ENCODE data around the gene BUD31.
A peak's percentile ranks its signal among the peaks of the same experiment; 100 is the strongest.
"Not testable (repeated sequence)": the region's sequence is repeated elsewhere in the genome, so short reads cannot be mapped to it uniquely, and the experiment has no call there.

The BUD31 gene

GRCh38 chr7:99375070-99375807 lies 33.5 kb upstream of the BUD31 start:
- no peaks in the 10 kb centered on the region for H3K9me3 Mint-ChIP-seq
- H3K27ac Mint-ChIP-seq, result peak overlapping the region; percentile 90 to 95
- ATAC-seq (peak; percentile 69), DNase-seq (peak; percentile 78 to 79)
- peaks cover 63% of the 10 kb centered on the region for H3K4me1 Mint-ChIP-seq
- no peaks in the 10 kb centered on the region for H3K27me3 Mint-ChIP-seq
- peak overlapping the region; percentile 82 to 90 for H3K4me3 Mint-ChIP-seq

GRCh38 chr7:99379043-99379577 lies 29.7 kb upstream of the BUD31 start:
- Mint-ChIP-seq H3K9me3 (no peaks in the 10 kb centered on the region), H3K4me1 (peaks cover 73% of the 10 kb centered on the region), H3K27me3 (no peaks in the 10 kb centered on the region), H3K4me3 (peak overlapping the region; percentile 83 to 84), H3K27ac (peak overlapping the region; percentile 29 to 56)
- ATAC-seq, result peak; percentile 6
- DNase-seq, result peak; percentile 31 to 53

GRCh38 chr7:99379693-99380031 lies 29.1 kb upstream of the BUD31 start:
- Mint-ChIP-seq H3K4me3 (peak overlapping the region; percentile 83 to 84), H3K27ac (peak overlapping the region; percentile 93 to 96), H3K4me1 (peaks cover 78% of the 10 kb centered on the region)
- H3K9me3 Mint-ChIP-seq, H3K27me3 Mint-ChIP-seq, DNase-seq, ATAC-seq: not testable (repeated sequence)

- peak overlapping the region; percentile 93 to 96 for H3K27ac Mint-ChIP-seq
- peaks cover 84% of the 10 kb centered on the region for H3K4me1 Mint-ChIP-seq
- DNase-seq (peak; percentile 45 to 52), ATAC-seq (peak; percentile 55)
- H3K27me3 Mint-ChIP-seq, result no peaks in the 10 kb centered on the region
- H3K9me3 Mint-ChIP-seq, result no peaks in the 10 kb centered on the region
- H3K4me3 Mint-ChIP-seq, result peak overlapping the region; percentile 83 to 84
Observed at GRCh38 chr7:99380032-99380822, 28.5 kb upstream of the BUD31 start.

- Mint-ChIP-seq H3K27ac (peak overlapping the region; percentile 93 to 96), H3K9me3 (no peaks in the 10 kb centered on the region), H3K4me1 (peaks cover 90% of the 10 kb centered on the region), H3K4me3 (peak overlapping the region; percentile 83 to 84), H3K27me3 (no peaks in the 10 kb centered on the region)
- ATAC-seq (peak; percentile 95), DNase-seq (peak; percentile 81 to 93)
Observed at GRCh38 chr7:99380823-99381663, 27.7 kb upstream of the BUD31 start.

GRCh38 chr7:99381664-99382075 lies 27.1 kb upstream of the BUD31 start:
- DNase-seq, result no peak
- H3K27me3 Mint-ChIP-seq, result no peaks in the 10 kb centered on the region

GRCh38 chr7:99383203-99383602 lies 25.6 kb upstream of the BUD31 start:
- H3K9me3 Mint-ChIP-seq, result no peaks in the 10 kb centered on the region
- ATAC-seq (no peak), DNase-seq (no peak)
- H3K4me3 Mint-ChIP-seq, result no peak overlapping the region
- peaks cover 74% of the 10 kb centered on the region for H3K4me1 Mint-ChIP-seq
- no peaks in the 10 kb centered on the region for H3K27me3 Mint-ChIP-seq
- peak overlapping the region; percentile 61 to 84 for H3K27ac Mint-ChIP-seq

More at GRCh38 chr7:99381664-99382075, 27.1 kb upstream of the BUD31 start:
- peaks cover 89% of the 10 kb centered on the region for H3K4me1 Mint-ChIP-seq
- no peak for ATAC-seq
- peak overlapping the region; percentile 83 to 84 for H3K4me3 Mint-ChIP-seq
- H3K9me3 Mint-ChIP-seq, result no peaks in the 10 kb centered on the region
- peak overlapping the region; percentile 53 to 93 for H3K27ac Mint-ChIP-seq

GRCh38 chr7:99383791-99384370 lies 24.9 kb upstream of the BUD31 start:
- Mint-ChIP-seq H3K27ac (peak overlapping the region in 1 of 2 donors; percentile 54), H3K4me1 (peaks cover 67% of the 10 kb centered on the region), H3K4me3 (peak overlapping the region in 1 of 2 donors; percentile 42), H3K27me3 (no peaks in the 10 kb centered on the region), H3K9me3 (no peaks in the 10 kb centered on the region)
- ATAC-seq (no peak), DNase-seq (no peak)

- Mint-ChIP-seq H3K27ac (peak overlapping the region; percentile 54 to 86), H3K27me3 (no peaks in the 10 kb centered on the region), H3K9me3 (no peaks in the 10 kb centered on the region), H3K4me1 (peaks cover 61% of the 10 kb centered on the region), H3K4me3 (no peak overlapping the region)
- no peak for ATAC-seq
- DNase-seq, result no peak
Observed at GRCh38 chr7:99384523-99384922, 24.2 kb upstream of the BUD31 start.

GRCh38 chr7:99385564-99385963 lies 23.2 kb upstream of the BUD31 start:
- Mint-ChIP-seq H3K9me3 (no peaks in the 10 kb centered on the region), H3K4me3 (no peak overlapping the region), H3K27me3 (no peaks in the 10 kb centered on the region), H3K27ac (peak overlapping the region in 1 of 2 donors; percentile 92), H3K4me1 (peaks cover 50% of the 10 kb centered on the region)
- DNase-seq (no peak), ATAC-seq (no peak)

- Mint-ChIP-seq H3K9me3 (no peaks in the 10 kb centered on the region), H3K4me3 (no peak overlapping the region), H3K4me1 (peaks cover 50% of the 10 kb centered on the region), H3K27ac (peak overlapping the region in 1 of 2 donors; percentile 63), H3K27me3 (no peaks in the 10 kb centered on the region)
- ATAC-seq (peak; percentile 79), DNase-seq (peak in 1 of 2 donors; percentile 40)
Observed at GRCh38 chr7:99386584-99387238, 22.1 kb upstream of the BUD31 start.

- not testable (repeated sequence) for ATAC-seq, DNase-seq, H3K4me3 Mint-ChIP-seq, H3K9me3 Mint-ChIP-seq, H3K27me3 Mint-ChIP-seq
- Mint-ChIP-seq H3K4me1 (peaks cover 52% of the 10 kb centered on the region), H3K27ac (peak overlapping the region in 1 of 2 donors; percentile 71)
Observed at GRCh38 chr7:99387239-99387635, 21.5 kb upstream of the BUD31 start.

- no peaks in the 10 kb centered on the region for H3K9me3 Mint-ChIP-seq
Observed at GRCh38 chr7:99387912-99388311, 20.9 kb upstream of the BUD31 start.

GRCh38 chr7:99389772-99390171 lies 19.0 kb upstream of the BUD31 start:
- ATAC-seq (no peak), DNase-seq (no peak)
- no peaks in the 10 kb centered on the region for H3K27me3 Mint-ChIP-seq
- no peak overlapping the region for H3K27ac Mint-ChIP-seq
- no peaks in the 10 kb centered on the region for H3K9me3 Mint-ChIP-seq
- H3K4me3 Mint-ChIP-seq, result no peak overlapping the region
- peaks cover 58% of the 10 kb centered on the region for H3K4me1 Mint-ChIP-seq

More at GRCh38 chr7:99387912-99388311, 20.9 kb upstream of the BUD31 start:
- no peak for DNase-seq
- H3K27me3 Mint-ChIP-seq, result no peaks in the 10 kb centered on the region
- no peak overlapping the region for H3K4me3 Mint-ChIP-seq
- H3K27ac Mint-ChIP-seq, result no peak overlapping the region
- no peak for ATAC-seq
- H3K4me1 Mint-ChIP-seq, result peaks cover 59% of the 10 kb centered on the region
